Measurements from ENCODE around the gene RAD51B. TPM values are rescaled to one million over a fixed set of nuclear protein-coding genes. Genes with fewer than 3 reads are reported as not detected.
A peak's percentile ranks its signal among the peaks of the same experiment; 100 is the strongest.

Gene RAD51B
- total RNA-seq, 1 experiment from 2014 or later = 16.7 TPM

GRCh38 chr14:68639000-68639757 is 819.6 kb downstream of the RAD51B start:
- Histone ChIP-seq H2AFZ (ENCODE audit: low read length) (no peak overlapping the region), H2AK5ac (ENCODE audit: insufficient read length, low read length) (no peak overlapping the region), H3K27me3 (ENCODE audit: insufficient read depth, low read length) (no peaks in the 10 kb centered on the region), H3K23me2 (ENCODE audit: insufficient read length, low read depth, low read length, poor library complexity, severe bottlenecking) (no peaks in the 10 kb centered on the region), H3K56ac (ENCODE audit: insufficient read length, low read depth, low read length) (no peak overlapping the region), H2BK20ac (ENCODE audit: low read depth, low read length, poor library complexity, severe bottlenecking) (no peak overlapping the region), H4K20me1 (ENCODE audit: control insufficient read depth, insufficient read depth, insufficient read length) (no peaks in the 10 kb centered on the region), H2BK120ac (ENCODE audit: low read depth, low read length, poor library complexity, severe bottlenecking) (no peak overlapping the region), H3K4me1 (ENCODE audit: insufficient read depth, low read length) (peaks cover 5% of the 10 kb centered on the region; the same call in 1 of the 2 replicates), H3K79me2 (ENCODE audit: insufficient read depth, low read length) (no peaks in the 10 kb centered on the region), H3K79me1 (ENCODE audit: insufficient read depth, low read depth, low read length, poor library complexity, severe bottlenecking) (no peaks in the 10 kb centered on the region), H2BK5ac (ENCODE audit: insufficient read length, low read length) (no peak overlapping the region), H3K14ac (ENCODE audit: insufficient read depth, low read length) (0 out of 2 replicates have a peak overlapping the region, but pooled peaks have one; percentile 34), H3K23ac (ENCODE audit: insufficient read length, low read depth, low read length) (no peak overlapping the region), H4K5ac (ENCODE audit: insufficient read length, low read depth, low read length) (no peak overlapping the region), H3T11ph (ENCODE audit: low read length) (no peak overlapping the region), H3K4ac (ENCODE audit: low read depth, low read length) (no peak overlapping the region), H4K91ac (ENCODE audit: insufficient read length, low read depth, low read length) (no peak overlapping the region), H3K4me2 (ENCODE audit: insufficient read depth, insufficient read length, low read length) (no peak overlapping the region), H3K27ac (ENCODE audit: insufficient read length, low read depth, low read length) (no peak overlapping the region), H3K18ac (ENCODE audit: insufficient read length, low read depth, low read length) (no peak overlapping the region), H4K8ac (replicated peaks; ENCODE audit: insufficient read length, low read depth, low read length) (no peak overlapping the region), H2BK12ac (ENCODE audit: insufficient read length, low read depth, low read length) (no peak overlapping the region), H2BK15ac (ENCODE audit: low read depth, low read length) (no peak overlapping the region), H3K9me3 (ENCODE audit: control insufficient read depth, low read depth, low read length) (no peaks in the 10 kb centered on the region), H3K9ac (ENCODE audit: extremely low read depth, insufficient read length, low read length) (no peak overlapping the region)
- Mint-ChIP-seq H3K9me3 (peaks cover 14 to 24% of the 10 kb centered on the region in 2 experiments), H3K4me1 (peaks cover 5 to 8% of the 10 kb centered on the region in 2 experiments), H3K4me3 (no peak overlapping the region), H3K27ac (no peak overlapping the region), H3K36me3 (ENCODE audit: insufficient read depth in 1 of 3, low read depth in 3 of 3) (peaks cover 5 to 16% (median 5%) of the 10 kb centered on the region in 3 experiments; a peak in 6 of 7 replicates), H3K27me3 (ENCODE audit: low read depth) (peaks cover 2% of the 10 kb centered on the region; the same call in 1 of the 2 replicates)
- peak; percentile 14 for DNase-seq
- no CpG with 5 or more reads among the region's 6 CpGs for WGBS (ENCODE audit: extremely low coverage, insufficient read length, low lambda C conversion rate)
- TF ChIP-seq CTCF (conservative IDR thresholded peaks at IDR 0.05) = no peak
